ENCODE results near the gene TMC3. TPM values are rescaled to one million over a fixed set of nuclear protein-coding genes. Genes with fewer than 3 reads are reported as not detected.

TMC3 gene
- total and polyA plus RNA-seq, 2 of the 13 experiments (the other 11 are each of a cell fraction or from before 2014, with no cell fraction given) = not detected

DNA sequence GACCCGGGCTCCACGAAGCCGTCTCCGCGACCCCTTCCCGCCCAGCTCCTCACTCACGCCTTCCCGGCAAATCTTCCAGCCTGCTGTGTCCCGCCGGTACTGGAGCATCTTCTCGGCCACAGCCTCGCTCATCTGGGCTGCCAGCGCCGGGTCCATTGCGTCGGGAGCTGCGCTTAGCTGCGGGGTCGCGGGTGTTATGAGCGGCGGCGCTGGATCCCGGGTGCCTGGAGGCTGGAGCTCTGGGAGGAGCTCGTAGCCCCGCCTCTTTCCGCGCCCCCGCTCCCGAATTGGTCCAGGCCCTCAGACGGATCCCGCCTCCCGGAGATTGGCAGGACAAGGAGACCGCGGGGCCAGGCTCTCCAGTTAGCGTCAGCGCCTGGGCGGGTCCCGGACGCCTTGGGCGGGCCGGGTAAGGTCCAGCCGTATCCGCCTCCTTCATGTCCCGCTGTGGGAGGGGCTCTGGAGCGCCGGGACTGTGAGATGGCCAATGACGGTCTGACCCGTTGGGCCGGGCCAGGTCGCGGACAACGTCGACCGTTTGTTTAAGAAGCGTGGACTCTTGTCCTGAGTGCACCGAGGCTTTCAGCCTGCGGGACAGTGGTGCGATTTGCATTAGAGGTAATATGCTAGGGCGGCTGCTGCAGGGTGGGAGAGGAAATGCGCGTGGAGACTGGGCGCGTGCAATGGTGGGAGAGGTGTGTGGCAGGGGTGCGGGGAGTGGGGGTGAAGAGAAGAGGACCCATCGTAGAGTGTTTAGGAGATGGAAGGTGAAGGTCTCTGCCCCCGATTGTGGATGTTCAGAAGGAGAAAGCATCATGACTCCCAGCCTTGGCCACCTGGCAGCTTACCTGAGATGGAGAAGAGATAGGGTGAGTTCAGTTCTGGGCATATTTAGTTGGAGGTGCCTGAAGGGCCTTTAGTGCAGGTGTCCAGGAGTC is 49.8 kb downstream of the TMC3 start, which contains the start of gene STARD5 (continued):
- TF ChIP-seq, protein P1, sequence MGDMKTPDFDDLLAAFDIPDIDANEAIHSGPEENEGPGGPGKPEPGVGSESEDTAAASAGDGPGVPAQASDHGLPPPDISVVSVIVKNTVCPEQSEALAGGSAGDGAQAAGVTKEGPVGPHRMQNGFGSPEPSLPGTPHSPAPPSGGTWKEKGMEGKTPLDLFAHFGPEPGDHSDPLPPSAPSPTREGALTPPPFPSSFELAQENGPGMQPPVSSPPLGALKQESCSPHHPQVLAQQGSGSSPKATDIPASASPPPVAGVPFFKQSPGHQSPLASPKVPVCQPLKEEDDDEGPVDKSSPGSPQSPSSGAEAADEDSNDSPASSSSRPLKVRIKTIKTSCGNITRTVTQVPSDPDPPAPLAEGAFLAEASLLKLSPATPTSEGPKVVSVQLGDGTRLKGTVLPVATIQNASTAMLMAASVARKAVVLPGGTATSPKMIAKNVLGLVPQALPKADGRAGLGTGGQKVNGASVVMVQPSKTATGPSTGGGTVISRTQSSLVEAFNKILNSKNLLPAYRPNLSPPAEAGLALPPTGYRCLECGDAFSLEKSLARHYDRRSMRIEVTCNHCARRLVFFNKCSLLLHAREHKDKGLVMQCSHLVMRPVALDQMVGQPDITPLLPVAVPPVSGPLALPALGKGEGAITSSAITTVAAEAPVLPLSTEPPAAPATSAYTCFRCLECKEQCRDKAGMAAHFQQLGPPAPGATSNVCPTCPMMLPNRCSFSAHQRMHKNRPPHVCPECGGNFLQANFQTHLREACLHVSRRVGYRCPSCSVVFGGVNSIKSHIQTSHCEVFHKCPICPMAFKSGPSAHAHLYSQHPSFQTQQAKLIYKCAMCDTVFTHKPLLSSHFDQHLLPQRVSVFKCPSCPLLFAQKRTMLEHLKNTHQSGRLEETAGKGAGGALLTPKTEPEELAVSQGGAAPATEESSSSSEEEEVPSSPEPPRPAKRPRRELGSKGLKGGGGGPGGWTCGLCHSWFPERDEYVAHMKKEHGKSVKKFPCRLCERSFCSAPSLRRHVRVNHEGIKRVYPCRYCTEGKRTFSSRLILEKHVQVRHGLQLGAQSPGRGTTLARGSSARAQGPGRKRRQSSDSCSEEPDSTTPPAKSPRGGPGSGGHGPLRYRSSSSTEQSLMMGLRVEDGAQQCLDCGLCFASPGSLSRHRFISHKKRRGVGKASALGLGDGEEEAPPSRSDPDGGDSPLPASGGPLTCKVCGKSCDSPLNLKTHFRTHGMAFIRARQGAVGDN (CRISPR knock-in tag; IDR thresholded peaks at IDR 0.05) = peak; percentile 88
- TF ChIP-seq BRF2 (CRISPR knock-in tag; IDR thresholded peaks at IDR 0.05) (no peak), WIZ (CRISPR knock-in tag; IDR thresholded peaks at IDR 0.05) (no peak), FOXK2 (IDR thresholded peaks at IDR 0.05) (no peak), ZHX2 (IDR thresholded peaks at IDR 0.05; ENCODE audit: low read depth) (0 out of 2 replicates have a peak, but pooled peaks have one; percentile 4), ZHX2 (CRISPR knock-in tag; IDR thresholded peaks at IDR 0.05; ENCODE audit: borderline replicate concordance) (no peak), SMAD3 (CRISPR knock-in tag; IDR thresholded peaks at IDR 0.05) (no peak), DNMT1 (CRISPR knock-in tag; IDR thresholded peaks at IDR 0.05) (no peak), HNRNPH1 (optimal IDR thresholded peaks at IDR 0.05; ENCODE audit: low read depth, low read length) (no peak), ZNF18 (CRISPR knock-in tag; IDR thresholded peaks at IDR 0.05; ENCODE audit: insufficient replicate concordance) (no peak), NFE2L2 (IDR thresholded peaks at IDR 0.05; ENCODE audit: low read length) (peak; percentile 6; the same call in 1 of the 2 replicates)
- TF ChIP-seq, protein P2, sequence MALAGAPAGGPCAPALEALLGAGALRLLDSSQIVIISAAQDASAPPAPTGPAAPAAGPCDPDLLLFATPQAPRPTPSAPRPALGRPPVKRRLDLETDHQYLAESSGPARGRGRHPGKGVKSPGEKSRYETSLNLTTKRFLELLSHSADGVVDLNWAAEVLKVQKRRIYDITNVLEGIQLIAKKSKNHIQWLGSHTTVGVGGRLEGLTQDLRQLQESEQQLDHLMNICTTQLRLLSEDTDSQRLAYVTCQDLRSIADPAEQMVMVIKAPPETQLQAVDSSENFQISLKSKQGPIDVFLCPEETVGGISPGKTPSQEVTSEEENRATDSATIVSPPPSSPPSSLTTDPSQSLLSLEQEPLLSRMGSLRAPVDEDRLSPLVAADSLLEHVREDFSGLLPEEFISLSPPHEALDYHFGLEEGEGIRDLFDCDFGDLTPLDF (CRISPR knock-in tag; IDR thresholded peaks at IDR 0.05) = no peak
- TF ChIP-seq, protein P3, sequence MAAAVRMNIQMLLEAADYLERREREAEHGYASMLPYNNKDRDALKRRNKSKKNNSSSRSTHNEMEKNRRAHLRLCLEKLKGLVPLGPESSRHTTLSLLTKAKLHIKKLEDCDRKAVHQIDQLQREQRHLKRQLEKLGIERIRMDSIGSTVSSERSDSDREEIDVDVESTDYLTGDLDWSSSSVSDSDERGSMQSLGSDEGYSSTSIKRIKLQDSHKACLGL (CRISPR knock-in tag; IDR thresholded peaks at IDR 0.05) = 0 out of 2 replicates have a peak, but pooled peaks have one; percentile 73

Measured in HepG2 (cell line).